RWPE2 (cell line): ENCODE data around the gene BEST1.

ENCODE experiments used
- ATAC-seq: fragments of 200-7000 bp; cut with Tn5 transposase; 3 replicates; pipeline ENCODE4 v1.9.1; 2021; ENCODE audit warnings: low read depth
- DNase-seq: peaks from one replicate; pipeline ENCODE4 v3.0.0-alpha.2; 2020; ENCODE audit warnings: low spot score
- H3K27ac ChIP-seq: fragments of 450-650 bp; 2 replicates; pipeline ENCODE4 v1.5.1; 2017; ENCODE audit warnings: mild to moderate bottlenecking; ENCODE audit not compliant: poor library complexity, severe bottlenecking
- H3K27me3 ChIP-seq: fragments of 250-450 bp; sonication (Bioruptor Pico); 2 replicates; pipeline ENCODE4 v1.5.1; 2021; ENCODE audit warnings: mild to moderate bottlenecking, moderate library complexity; ENCODE audit not compliant: insufficient read depth, poor library complexity, severe bottlenecking
- H3K36me3 ChIP-seq: fragments of 250-450 bp; sonication (Bioruptor Pico); 2 replicates; pipeline ENCODE4 v1.5.1; 2020; ENCODE audit warnings: low read depth, mild to moderate bottlenecking, moderate library complexity
- H3K4me1 ChIP-seq: fragments of 250-450 bp; sonication (Bioruptor Pico); 2 replicates; pipeline ENCODE4 v1.5.1; 2021; ENCODE audit warnings: mild to moderate bottlenecking, moderate library complexity; ENCODE audit not compliant: insufficient read depth, poor library complexity, severe bottlenecking
- H3K4me3 ChIP-seq: fragments of 250-450 bp; sonication (Bioruptor Pico); 2 replicates; pipeline ENCODE4 v1.5.1; 2021; ENCODE audit warnings: mild to moderate bottlenecking, moderate library complexity; ENCODE audit not compliant: severe bottlenecking
- H3K9me3 ChIP-seq: fragments of 250-450 bp; sonication (Bioruptor Pico); 2 replicates; pipeline ENCODE4 v1.5.1; 2021; ENCODE audit warnings: mild to moderate bottlenecking, moderate library complexity; ENCODE audit not compliant: severe bottlenecking
- TF ChIP-seq, protein P1 (sequence below): fragments of 450-650 bp; IDR thresholded peaks from one replicate; pipeline ENCODE4 v1.5.1; 2017; ENCODE audit warnings: mild to moderate bottlenecking, moderate library complexity; ENCODE audit not compliant: poor library complexity, severe bottlenecking

The BEST1 gene

DNA sequence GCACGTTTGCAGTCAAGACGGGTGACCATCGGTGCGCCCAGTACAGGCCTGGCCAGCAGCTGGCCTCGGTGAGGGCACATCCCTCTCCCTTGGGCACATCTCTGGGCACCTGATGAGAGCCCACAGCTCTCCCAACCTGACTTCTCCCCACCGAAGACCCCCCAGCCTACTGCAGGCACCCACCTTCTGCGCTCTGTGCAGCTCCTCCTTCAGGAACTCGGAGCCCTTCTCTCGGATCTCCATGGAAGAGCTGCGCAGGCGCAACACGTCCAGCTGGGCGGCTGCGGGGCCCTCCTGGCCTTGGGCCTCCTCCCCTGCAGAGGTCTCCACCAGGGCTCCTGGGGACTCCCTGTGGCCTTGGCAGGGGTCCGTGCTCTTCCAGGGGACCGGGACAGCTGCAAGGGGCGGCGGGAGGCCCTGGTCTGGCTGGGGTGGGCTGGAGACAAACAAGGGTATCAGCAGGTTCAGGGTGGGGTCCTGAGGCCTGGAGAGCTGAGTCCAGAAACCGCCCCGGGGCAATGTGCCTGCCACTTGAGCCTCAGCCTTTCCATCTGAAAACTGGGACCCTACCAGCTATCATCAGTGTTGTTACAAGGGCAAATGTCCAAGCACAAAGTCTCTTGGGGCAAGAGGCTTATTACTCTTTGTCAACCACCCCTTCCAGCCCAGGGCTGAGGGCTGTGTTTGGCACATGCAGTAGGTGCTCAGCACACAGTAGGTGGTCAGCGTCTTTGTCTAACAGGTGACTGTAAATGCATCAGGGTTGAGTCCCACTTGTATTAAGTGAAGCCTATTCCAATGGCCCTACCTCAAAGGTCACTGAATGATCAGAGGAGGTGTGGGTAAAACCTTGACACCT, 42.1 kb upstream of the BEST1 start:
- H3K27ac ChIP-seq: no peak overlapping the region
- H3K4me1 ChIP-seq: no peaks in the 10 kb centered on the region
- no peaks in the 10 kb centered on the region for H3K9me3 ChIP-seq
- TF ChIP-seq, protein P1, sequence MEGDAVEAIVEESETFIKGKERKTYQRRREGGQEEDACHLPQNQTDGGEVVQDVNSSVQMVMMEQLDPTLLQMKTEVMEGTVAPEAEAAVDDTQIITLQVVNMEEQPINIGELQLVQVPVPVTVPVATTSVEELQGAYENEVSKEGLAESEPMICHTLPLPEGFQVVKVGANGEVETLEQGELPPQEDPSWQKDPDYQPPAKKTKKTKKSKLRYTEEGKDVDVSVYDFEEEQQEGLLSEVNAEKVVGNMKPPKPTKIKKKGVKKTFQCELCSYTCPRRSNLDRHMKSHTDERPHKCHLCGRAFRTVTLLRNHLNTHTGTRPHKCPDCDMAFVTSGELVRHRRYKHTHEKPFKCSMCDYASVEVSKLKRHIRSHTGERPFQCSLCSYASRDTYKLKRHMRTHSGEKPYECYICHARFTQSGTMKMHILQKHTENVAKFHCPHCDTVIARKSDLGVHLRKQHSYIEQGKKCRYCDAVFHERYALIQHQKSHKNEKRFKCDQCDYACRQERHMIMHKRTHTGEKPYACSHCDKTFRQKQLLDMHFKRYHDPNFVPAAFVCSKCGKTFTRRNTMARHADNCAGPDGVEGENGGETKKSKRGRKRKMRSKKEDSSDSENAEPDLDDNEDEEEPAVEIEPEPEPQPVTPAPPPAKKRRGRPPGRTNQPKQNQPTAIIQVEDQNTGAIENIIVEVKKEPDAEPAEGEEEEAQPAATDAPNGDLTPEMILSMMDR: no peak
- no peak overlapping the region for H3K4me3 ChIP-seq
- no peaks in the 10 kb centered on the region for H3K27me3 ChIP-seq
- ATAC-seq (no peak), DNase-seq (no peak)
- H3K36me3 ChIP-seq: no peaks in the 10 kb centered on the region

DNA sequence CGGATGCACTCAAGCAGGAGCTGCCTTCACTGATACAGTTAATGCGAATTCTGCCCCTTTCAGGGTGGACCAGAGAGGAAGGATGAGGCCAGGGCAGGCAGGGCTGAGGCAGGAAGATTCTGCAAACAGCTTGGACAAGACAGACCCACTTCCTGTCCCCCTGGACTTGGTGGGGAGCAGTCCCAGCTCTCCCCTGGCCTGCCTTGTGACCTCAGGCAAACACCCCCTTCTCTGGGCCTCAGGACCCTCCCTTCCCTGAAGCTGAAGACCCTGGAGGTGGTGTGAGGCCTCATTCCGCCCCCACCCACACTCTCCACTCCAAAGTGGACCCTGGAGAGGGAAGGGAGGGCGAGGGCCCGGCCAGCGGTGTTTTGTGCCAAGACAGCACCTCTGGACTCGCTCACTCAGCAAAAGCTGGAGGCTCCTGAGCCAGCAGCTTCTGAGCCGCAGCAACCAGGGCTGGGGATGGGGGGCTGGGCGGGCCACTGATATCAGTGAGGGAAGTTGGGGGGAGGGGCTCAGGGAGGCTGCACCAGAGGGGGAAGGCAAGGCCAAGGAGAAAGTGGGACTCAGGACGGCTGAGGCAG, 41.3 kb upstream of the BEST1 start:
- H3K27me3 ChIP-seq: no peaks in the 10 kb centered on the region
- H3K36me3 ChIP-seq: no peaks in the 10 kb centered on the region
- no peaks in the 10 kb centered on the region for H3K4me1 ChIP-seq
- no peak overlapping the region for H3K27ac ChIP-seq
- TF ChIP-seq, protein P1: no peak
- no peak overlapping the region for H3K4me3 ChIP-seq
- no peak for ATAC-seq
- DNase-seq: peak; percentile 62
- no peaks in the 10 kb centered on the region for H3K9me3 ChIP-seq

DNA sequence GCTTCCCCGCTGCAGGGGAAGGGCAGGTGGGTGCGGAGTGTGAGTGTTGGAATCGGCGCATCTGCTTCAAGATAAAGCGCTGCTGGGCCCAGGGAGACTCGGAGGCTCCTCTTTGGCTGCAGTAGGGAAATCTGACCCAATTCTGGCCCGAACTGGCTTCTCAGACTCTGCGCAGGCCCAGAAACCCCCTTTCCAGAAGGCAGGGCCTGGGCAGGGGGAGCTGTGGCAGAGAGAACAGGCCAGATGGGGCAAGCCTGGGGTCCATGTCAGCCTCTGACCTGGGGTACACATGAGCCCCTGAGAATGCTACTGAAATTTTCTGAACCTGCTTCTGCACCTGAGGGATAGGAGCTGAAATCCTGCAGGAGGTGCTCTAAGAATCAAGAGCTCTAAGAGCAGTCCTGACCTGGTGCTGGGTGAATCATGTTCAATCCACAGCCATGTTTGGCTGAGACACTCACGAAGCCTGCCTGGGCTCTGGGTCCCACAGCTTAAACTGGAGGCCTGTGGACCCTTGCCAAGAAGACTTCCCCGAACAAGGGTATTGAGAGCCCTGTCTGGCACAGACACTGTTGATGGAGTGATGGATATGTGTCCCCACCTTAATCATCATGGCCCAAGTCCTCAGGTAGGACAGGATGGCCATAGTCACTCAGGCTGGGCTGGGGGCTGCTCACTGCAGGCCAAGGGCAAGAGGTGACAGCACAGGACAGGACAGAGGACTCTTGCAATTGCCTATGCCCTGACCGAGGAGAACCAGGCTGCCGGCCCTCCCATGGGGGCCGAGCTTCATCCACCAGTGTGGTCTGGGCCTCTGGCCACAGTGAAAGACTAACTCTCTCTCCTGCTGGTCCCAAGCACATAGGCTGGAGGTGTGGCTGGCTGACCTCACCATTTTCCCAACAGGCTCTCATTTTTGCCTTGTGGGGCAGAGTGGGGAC, 39.7 kb upstream of the BEST1 start:
- H3K36me3 ChIP-seq: no peaks in the 10 kb centered on the region
- no peaks in the 10 kb centered on the region for H3K9me3 ChIP-seq
- DNase-seq: peak; percentile 39
- H3K27ac ChIP-seq: no peak overlapping the region
- TF ChIP-seq, protein P1: no peak
- no peaks in the 10 kb centered on the region for H3K27me3 ChIP-seq
- no peak; the same call in 2 of the 3 replicates for ATAC-seq
- H3K4me1 ChIP-seq: no peaks in the 10 kb centered on the region
- H3K4me3 ChIP-seq: no peak overlapping the region

DNA sequence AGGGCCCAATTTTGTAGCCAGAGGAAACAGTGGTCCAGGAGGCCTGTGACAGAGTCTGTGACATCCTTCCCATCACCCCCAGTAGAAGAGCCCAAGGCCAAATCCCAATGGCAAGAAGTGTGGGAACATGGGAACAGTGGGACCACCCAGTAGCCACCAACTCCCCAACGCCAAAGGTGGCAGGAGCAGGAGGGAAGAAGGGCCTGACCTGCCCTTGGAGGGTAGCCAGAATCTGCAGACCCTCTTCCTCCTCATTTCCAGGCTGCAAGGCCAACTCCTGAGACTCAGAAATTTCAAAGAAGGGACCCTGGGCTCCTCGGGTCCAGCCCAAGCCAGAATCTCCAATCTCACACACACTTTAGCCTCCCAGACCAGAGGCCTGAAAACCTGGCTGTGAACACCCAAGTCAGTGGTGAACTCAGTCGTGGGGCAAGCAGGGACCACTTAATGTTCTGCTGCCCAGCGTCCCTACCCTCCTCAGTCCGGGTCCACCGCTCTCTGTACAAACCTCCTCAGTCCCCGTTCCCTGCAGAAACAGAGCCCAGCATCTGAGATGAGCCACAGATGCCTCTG, 38.9 kb upstream of the BEST1 start:
- no peaks in the 10 kb centered on the region for H3K4me1 ChIP-seq
- H3K4me3 ChIP-seq: no peak overlapping the region

More for the DNA sequence above, 38.9 kb upstream of the BEST1 start:
- H3K27ac ChIP-seq: no peak overlapping the region
- no peaks in the 10 kb centered on the region for H3K27me3 ChIP-seq
- TF ChIP-seq, protein P1: no peak
- DNase-seq: no peak
- ATAC-seq: no peak
- no peaks in the 10 kb centered on the region for H3K36me3 ChIP-seq
- H3K9me3 ChIP-seq: no peaks in the 10 kb centered on the region
